Measurements from ENCODE around the gene COMT. TPM values are rescaled to one million over a fixed set of nuclear protein-coding genes. Genes with fewer than 3 reads are reported as not detected.

The COMT gene
- total RNA-seq, 1 experiment from 2014 or later, result 72.0 TPM

- H3K36me3 ChIP-seq (ENCODE audit: insufficient read depth, low read length), result no peaks in the 10 kb centered on the region
- H3K4me3 ChIP-seq (ENCODE audit: low read length), result no peak overlapping the region
- no peak overlapping the region for H3K27ac ChIP-seq (ENCODE audit: low read length)
- H4K20me1 ChIP-seq (ENCODE audit: insufficient read depth, low read depth, low read length), result no peaks in the 10 kb centered on the region
- H2AFZ ChIP-seq (ENCODE audit: low read length), result no peak overlapping the region
- H3K4me2 ChIP-seq (ENCODE audit: low read depth, low read length, poor library complexity, severe bottlenecking), result no peak overlapping the region
- DNase-seq, result no peak
- no peaks in the 10 kb centered on the region for H3K79me2 ChIP-seq (ENCODE audit: low read length)
- no peak overlapping the region for H3K9ac ChIP-seq (ENCODE audit: low read length)
- no peaks in the 10 kb centered on the region for H3K9me3 ChIP-seq (ENCODE audit: low read length)
- no peaks in the 10 kb centered on the region for H3K27me3 ChIP-seq (ENCODE audit: low read length)
- peaks cover 21% of the 10 kb centered on the region for H3K4me1 ChIP-seq (ENCODE audit: low read length)
- H3K9me2 ChIP-seq (replicated peaks; ENCODE audit: insufficient read depth, low read length), result no peaks in the 10 kb centered on the region
Observed at GRCh38 chr22:19972251-19972650, 30.7 kb downstream of the COMT start.

GRCh38 chr22:19972652-19973550, 31.3 kb downstream of the COMT start:
- Histone ChIP-seq H3K27me3 (ENCODE audit: low read length) (no peaks in the 10 kb centered on the region), H3K4me1 (ENCODE audit: low read length) (peaks cover 21% of the 10 kb centered on the region), H3K27ac (ENCODE audit: low read length) (no peak overlapping the region), H3K9me3 (ENCODE audit: low read length) (no peaks in the 10 kb centered on the region), H3K4me2 (ENCODE audit: low read depth, low read length, poor library complexity, severe bottlenecking) (no peak overlapping the region), H2AFZ (ENCODE audit: low read length) (no peak overlapping the region), H3K4me3 (ENCODE audit: low read length) (no peak overlapping the region), H4K20me1 (ENCODE audit: insufficient read depth, low read depth, low read length) (no peaks in the 10 kb centered on the region), H3K79me2 (ENCODE audit: low read length) (no peaks in the 10 kb centered on the region), H3K36me3 (ENCODE audit: insufficient read depth, low read length) (no peaks in the 10 kb centered on the region), H3K9me2 (replicated peaks; ENCODE audit: insufficient read depth, low read length) (no peaks in the 10 kb centered on the region), H3K9ac (ENCODE audit: low read length) (no peak overlapping the region)
- DNase-seq, result no peak

GRCh38 chr22:19973551-19974267, 32.1 kb downstream of the COMT start:
- Histone ChIP-seq H3K27ac (ENCODE audit: low read length) (no peak overlapping the region), H3K4me1 (ENCODE audit: low read length) (peaks cover 21% of the 10 kb centered on the region), H3K4me2 (ENCODE audit: low read depth, low read length, poor library complexity, severe bottlenecking) (no peak overlapping the region), H3K36me3 (ENCODE audit: insufficient read depth, low read length) (no peaks in the 10 kb centered on the region), H3K27me3 (ENCODE audit: low read length) (no peaks in the 10 kb centered on the region), H2AFZ (ENCODE audit: low read length) (no peak overlapping the region), H3K9me3 (ENCODE audit: low read length) (no peaks in the 10 kb centered on the region), H3K9ac (ENCODE audit: low read length) (no peak overlapping the region), H4K20me1 (ENCODE audit: insufficient read depth, low read depth, low read length) (no peaks in the 10 kb centered on the region), H3K9me2 (replicated peaks; ENCODE audit: insufficient read depth, low read length) (no peaks in the 10 kb centered on the region), H3K4me3 (ENCODE audit: low read length) (no peak overlapping the region), H3K79me2 (ENCODE audit: low read length) (no peaks in the 10 kb centered on the region)
- DNase-seq, result no peak

- H3K79me2 ChIP-seq (ENCODE audit: low read length), result no peaks in the 10 kb centered on the region
- H3K9me2 ChIP-seq (replicated peaks; ENCODE audit: insufficient read depth, low read length), result no peaks in the 10 kb centered on the region
- H3K36me3 ChIP-seq (ENCODE audit: insufficient read depth, low read length), result no peaks in the 10 kb centered on the region
- no peak overlapping the region for H3K4me2 ChIP-seq (ENCODE audit: low read depth, low read length, poor library complexity, severe bottlenecking)
- no peaks in the 10 kb centered on the region for H3K9me3 ChIP-seq (ENCODE audit: low read length)
- H3K9ac ChIP-seq (ENCODE audit: low read length), result 0 out of 2 replicates have a peak overlapping the region, but pooled peaks have one; percentile 16
- no peaks in the 10 kb centered on the region for H4K20me1 ChIP-seq (ENCODE audit: insufficient read depth, low read depth, low read length)
- peaks cover 21% of the 10 kb centered on the region for H3K4me1 ChIP-seq (ENCODE audit: low read length)
- no peak overlapping the region for H2AFZ ChIP-seq (ENCODE audit: low read length)
- no peaks in the 10 kb centered on the region for H3K27me3 ChIP-seq (ENCODE audit: low read length)
- peak; percentile 95 for DNase-seq
- H3K27ac ChIP-seq (ENCODE audit: low read length), result peak overlapping the region; percentile 66
- no peak overlapping the region for H3K4me3 ChIP-seq (ENCODE audit: low read length)
Observed at GRCh38 chr22:19974268-19974861, 32.8 kb downstream of the COMT start.

- Histone ChIP-seq H3K9me3 (ENCODE audit: low read length) (no peaks in the 10 kb centered on the region), H3K79me2 (ENCODE audit: low read length) (no peaks in the 10 kb centered on the region), H3K27ac (ENCODE audit: low read length) (peak overlapping the region; percentile 66), H3K9me2 (replicated peaks; ENCODE audit: insufficient read depth, low read length) (no peaks in the 10 kb centered on the region), H3K9ac (ENCODE audit: low read length) (peak overlapping the region; percentile 16; the same call in 1 of the 2 replicates), H3K27me3 (ENCODE audit: low read length) (no peaks in the 10 kb centered on the region), H3K36me3 (ENCODE audit: insufficient read depth, low read length) (no peaks in the 10 kb centered on the region), H3K4me2 (ENCODE audit: low read depth, low read length, poor library complexity, severe bottlenecking) (peak overlapping the region; percentile 15), H3K4me1 (ENCODE audit: low read length) (peaks cover 21% of the 10 kb centered on the region), H3K4me3 (ENCODE audit: low read length) (no peak overlapping the region), H4K20me1 (ENCODE audit: insufficient read depth, low read depth, low read length) (no peaks in the 10 kb centered on the region), H2AFZ (ENCODE audit: low read length) (no peak overlapping the region)
- DNase-seq, result no peak
Observed at GRCh38 chr22:19974935-19975706, 33.5 kb downstream of the COMT start.

GRCh38 chr22:19975707-19976035, 34.1 kb downstream of the COMT start:
- Histone ChIP-seq H3K79me2 (ENCODE audit: low read length) (no peaks in the 10 kb centered on the region), H3K4me1 (ENCODE audit: low read length) (peaks cover 21% of the 10 kb centered on the region), H3K9ac (ENCODE audit: low read length) (no peak overlapping the region), H3K27me3 (ENCODE audit: low read length) (no peaks in the 10 kb centered on the region), H2AFZ (ENCODE audit: low read length) (no peak overlapping the region), H3K4me2 (ENCODE audit: low read depth, low read length, poor library complexity, severe bottlenecking) (no peak overlapping the region), H3K4me3 (ENCODE audit: low read length) (no peak overlapping the region), H3K36me3 (ENCODE audit: insufficient read depth, low read length) (no peaks in the 10 kb centered on the region), H3K27ac (ENCODE audit: low read length) (peak overlapping the region; percentile 66; the same call in 1 of the 2 replicates), H3K9me3 (ENCODE audit: low read length) (no peaks in the 10 kb centered on the region), H3K9me2 (replicated peaks; ENCODE audit: insufficient read depth, low read length) (no peaks in the 10 kb centered on the region), H4K20me1 (ENCODE audit: insufficient read depth, low read depth, low read length) (no peaks in the 10 kb centered on the region)
- DNase-seq, result no peak

GRCh38 chr22:19976671-19977070, 35.1 kb downstream of the COMT start:
- H3K4me2 ChIP-seq (ENCODE audit: low read depth, low read length, poor library complexity, severe bottlenecking), result no peak overlapping the region
- H3K4me3 ChIP-seq (ENCODE audit: low read length), result no peak overlapping the region
- no peak overlapping the region for H3K27ac ChIP-seq (ENCODE audit: low read length)
- no peaks in the 10 kb centered on the region for H3K9me3 ChIP-seq (ENCODE audit: low read length)
- H3K9me2 ChIP-seq (replicated peaks; ENCODE audit: insufficient read depth, low read length), result no peaks in the 10 kb centered on the region
- no peaks in the 10 kb centered on the region for H3K36me3 ChIP-seq (ENCODE audit: insufficient read depth, low read length)
- no peak overlapping the region for H3K9ac ChIP-seq (ENCODE audit: low read length)
- no peaks in the 10 kb centered on the region for H3K27me3 ChIP-seq (ENCODE audit: low read length)
- no peak overlapping the region for H2AFZ ChIP-seq (ENCODE audit: low read length)
- H3K4me1 ChIP-seq (ENCODE audit: low read length), result peaks cover 21% of the 10 kb centered on the region
- no peak for DNase-seq
- H3K79me2 ChIP-seq (ENCODE audit: low read length), result no peaks in the 10 kb centered on the region
- no peaks in the 10 kb centered on the region for H4K20me1 ChIP-seq (ENCODE audit: insufficient read depth, low read depth, low read length)

All from Karpas-422 (cell line).